SK-N-SH treated with all-trans-retinoic acid at 6 μM for 48 hours (cell line): ENCODE measurements around the gene CCDC150.

Experiments
- ARNTL ChIP-seq: fragments of 450-650 bp; formaldehyde crosslinking; IDR thresholded peaks from 2 replicates; pipeline ENCODE4 v1.5.0; 2020; ENCODE audit warnings: low read depth, mild to moderate bottlenecking, moderate library complexity, borderline replicate concordance
- CSDC2 ChIP-seq: fragments of 250-450 bp; sonication (Bioruptor Pico); IDR thresholded peaks from 2 replicates; pipeline ENCODE4 v1.5.0; 2020; ENCODE audit warnings: mild to moderate bottlenecking, moderate library complexity
- OSR1 ChIP-seq: fragments of 250-450 bp; sonication (Bioruptor Pico); IDR thresholded peaks from 2 replicates; pipeline ENCODE4 v1.8.0; 2022; ENCODE audit warnings: moderate library complexity, mild to moderate bottlenecking, inconsistent platforms
- POU6F1 ChIP-seq: fragments of 250-450 bp; sonication (Bioruptor Pico); IDR thresholded peaks from 2 replicates; pipeline ENCODE4 v1.8.0; 2021; ENCODE audit warnings: low read depth, mild to moderate bottlenecking, moderate library complexity, borderline replicate concordance
- RARB ChIP-seq: fragments of 250-450 bp; sonication (Bioruptor Pico); IDR thresholded peaks from 2 replicates; pipeline ENCODE4 v1.8.0; 2021; ENCODE audit warnings: mild to moderate bottlenecking, moderate library complexity
- ZC3H10 ChIP-seq: fragments of 250-450 bp; sonication (Bioruptor Pico); IDR thresholded peaks from 2 replicates; pipeline ENCODE4 v1.5.1; 2021; ENCODE audit warnings: mild to moderate bottlenecking, moderate library complexity
- ZFP3 ChIP-seq: fragments of 250-450 bp; sonication (Bioruptor Pico); IDR thresholded peaks from 2 replicates; pipeline ENCODE4 v1.5.0; 2020; ENCODE audit warnings: mild to moderate bottlenecking, moderate library complexity
- ZFP30 ChIP-seq: fragments of 450-650 bp; formaldehyde crosslinking; IDR thresholded peaks from 2 replicates; pipeline ENCODE4 v1.5.0; 2022; ENCODE audit warnings: mild to moderate bottlenecking, moderate library complexity

- TF ChIP-seq OSR1 (CRISPR knock-in tag) (no peak), RARB (CRISPR knock-in tag) (no peak), POU6F1 (CRISPR knock-in tag) (no peak), ZC3H10 (CRISPR knock-in tag) (no peak), ZFP3 (CRISPR knock-in tag) (no peak), ARNTL (CRISPR knock-in tag) (no peak), ZFP30 (CRISPR knock-in tag) (no peak), CSDC2 (CRISPR knock-in tag) (no peak)
These were observed 17.8 kb downstream of the CCDC150 start for GRCh38 chr2:196657333-196657732.
